HUES64 (cell line): Measurements from ENCODE around the gene PISD.
"Not testable (repeated sequence)": the region's sequence is repeated elsewhere in the genome, so short reads cannot be mapped to it uniquely, and the experiment has no call there.

Experiments
- H3K27ac ChIP-seq: 2 replicates; pipeline ENCODE4 v1.7.0; 2013; ENCODE audit warnings: low read depth, low read length, inconsistent platforms
- H3K27me3 ChIP-seq: 2 replicates; pipeline ENCODE4 v1.6.1; 2013; ENCODE audit warnings: mild to moderate bottlenecking, low read length; ENCODE audit not compliant: insufficient read depth
- H3K36me3 ChIP-seq: 2 replicates; pipeline ENCODE4 v1.6.1; 2013; ENCODE audit warnings: mild to moderate bottlenecking, low read length; ENCODE audit not compliant: insufficient read depth
- H3K4me1 ChIP-seq: 2 replicates; pipeline ENCODE4 v1.6.1; 2013; ENCODE audit warnings: mild to moderate bottlenecking, low read length, moderate library complexity; ENCODE audit not compliant: insufficient read depth
- H3K4me3 ChIP-seq: 2 replicates; pipeline ENCODE4 v1.5.1; 2013; ENCODE audit warnings: mild to moderate bottlenecking, low read length, moderate library complexity
- H3K9ac ChIP-seq: 2 replicates; pipeline ENCODE4 v1.6.1; 2013; ENCODE audit warnings: mild to moderate bottlenecking, low read depth, low read length
- H3K9me3 ChIP-seq: 2 replicates; pipeline ENCODE4 v1.6.1; 2013; ENCODE audit warnings: low read depth, low read length; ENCODE audit not compliant: insufficient read depth
- WGBS: fragments of 150-250, 120-280 bp; methylation state at CpG from one replicate; pipeline ENCODE4 v1.1.7; 2013; ENCODE audit warnings: missing lambda C conversion rate; 5-methylcytosine and 5-hydroxymethylcytosine counted together

PISD gene

GRCh38 chr22:31603574-31603973 is 58.4 kb downstream of the PISD start:
- Histone ChIP-seq H3K4me1 (no peaks in the 10 kb centered on the region), H3K9me3 (no peaks in the 10 kb centered on the region), H3K9ac (no peak overlapping the region), H3K27ac (no peak overlapping the region), H3K36me3 (0 out of 2 replicates have a peak, but pooled peaks cover 2% of the 10 kb centered on the region), H3K4me3 (no peak overlapping the region), H3K27me3 (no peaks in the 10 kb centered on the region)
- 92% methylated on average over 5 of the region's 5 CpGs for WGBS

- 93% methylated on average over 10 of the region's 10 CpGs for WGBS
- Histone ChIP-seq H3K9ac (no peak overlapping the region), H3K4me3 (no peak overlapping the region), H3K27ac (no peak overlapping the region), H3K9me3 (no peaks in the 10 kb centered on the region), H3K36me3 (0 out of 2 replicates have a peak, but pooled peaks cover 2% of the 10 kb centered on the region), H3K27me3 (no peaks in the 10 kb centered on the region), H3K4me1 (no peaks in the 10 kb centered on the region)
These were observed 58.9 kb downstream of the PISD start for GRCh38 chr22:31603081-31603525.

GRCh38 chr22:31602259-31602952 is 59.6 kb downstream of the PISD start:
- no peak overlapping the region for H3K27ac ChIP-seq
- no peak overlapping the region for H3K9ac ChIP-seq
- 0 out of 2 replicates have a peak, but pooled peaks cover 2% of the 10 kb centered on the region for H3K36me3 ChIP-seq
- no peaks in the 10 kb centered on the region for H3K4me1 ChIP-seq
- WGBS, result 86% methylated on average over 11 of the region's 11 CpGs
- no peaks in the 10 kb centered on the region for H3K27me3 ChIP-seq
- no peaks in the 10 kb centered on the region for H3K9me3 ChIP-seq
- no peak overlapping the region for H3K4me3 ChIP-seq

DNA sequence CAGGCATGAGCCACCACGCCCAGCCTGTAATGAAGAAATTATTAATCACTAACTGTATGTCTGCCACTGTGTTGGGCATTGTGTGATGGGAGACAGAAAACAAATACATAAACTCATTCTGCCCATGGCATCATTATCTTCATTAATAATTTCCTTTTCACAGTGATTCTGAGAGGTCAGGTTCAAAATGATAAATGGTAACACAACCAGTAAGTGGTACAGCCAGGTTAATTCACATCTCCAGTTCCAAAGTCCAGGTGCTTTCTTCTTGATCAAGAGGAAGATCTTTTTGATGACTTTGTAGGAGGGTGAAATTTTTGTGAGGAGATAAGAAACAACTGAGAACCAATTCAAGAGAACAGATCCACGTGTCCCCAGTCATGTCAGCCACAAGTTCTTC is 66.7 kb downstream of the PISD start:
- H3K27me3 ChIP-seq, result no peaks in the 10 kb centered on the region
- 87% methylated on average over 2 of the region's 2 CpGs for WGBS
- no peak overlapping the region for H3K27ac ChIP-seq
- no peaks in the 10 kb centered on the region for H3K9me3 ChIP-seq
- no peak overlapping the region for H3K4me3 ChIP-seq
- H3K36me3 ChIP-seq, result no peaks in the 10 kb centered on the region
- H3K4me1 ChIP-seq, result no peaks in the 10 kb centered on the region
- H3K9ac ChIP-seq, result no peak overlapping the region

DNA sequence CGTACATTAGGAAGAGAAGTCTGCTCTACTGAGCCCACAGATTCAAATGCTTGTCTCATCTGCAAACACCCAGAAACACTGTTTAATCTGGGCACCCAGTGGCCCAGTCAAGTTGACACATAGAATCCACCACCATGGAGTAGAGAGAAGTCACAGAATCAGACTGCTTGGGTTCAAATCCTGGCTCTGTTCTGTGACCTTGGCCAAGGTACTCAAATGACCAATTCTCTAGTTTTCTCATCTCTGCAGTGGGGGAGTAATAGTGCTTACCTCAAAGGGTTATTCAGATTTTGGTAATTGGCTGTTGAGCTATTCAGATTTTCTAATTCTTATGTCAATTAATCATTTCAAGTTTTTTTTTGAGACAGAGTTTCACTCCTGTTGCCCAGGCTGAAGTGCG is 71.9 kb downstream of the PISD start:
- H3K4me1 ChIP-seq, H3K4me3 ChIP-seq, H3K9me3 ChIP-seq, H3K27me3 ChIP-seq, H3K9ac ChIP-seq, H3K27ac ChIP-seq: not testable (repeated sequence)
- no CpG with 5 or more reads among the region's 2 CpGs for WGBS
- H3K36me3 ChIP-seq, result peaks cover 28% of the 10 kb centered on the region

DNA sequence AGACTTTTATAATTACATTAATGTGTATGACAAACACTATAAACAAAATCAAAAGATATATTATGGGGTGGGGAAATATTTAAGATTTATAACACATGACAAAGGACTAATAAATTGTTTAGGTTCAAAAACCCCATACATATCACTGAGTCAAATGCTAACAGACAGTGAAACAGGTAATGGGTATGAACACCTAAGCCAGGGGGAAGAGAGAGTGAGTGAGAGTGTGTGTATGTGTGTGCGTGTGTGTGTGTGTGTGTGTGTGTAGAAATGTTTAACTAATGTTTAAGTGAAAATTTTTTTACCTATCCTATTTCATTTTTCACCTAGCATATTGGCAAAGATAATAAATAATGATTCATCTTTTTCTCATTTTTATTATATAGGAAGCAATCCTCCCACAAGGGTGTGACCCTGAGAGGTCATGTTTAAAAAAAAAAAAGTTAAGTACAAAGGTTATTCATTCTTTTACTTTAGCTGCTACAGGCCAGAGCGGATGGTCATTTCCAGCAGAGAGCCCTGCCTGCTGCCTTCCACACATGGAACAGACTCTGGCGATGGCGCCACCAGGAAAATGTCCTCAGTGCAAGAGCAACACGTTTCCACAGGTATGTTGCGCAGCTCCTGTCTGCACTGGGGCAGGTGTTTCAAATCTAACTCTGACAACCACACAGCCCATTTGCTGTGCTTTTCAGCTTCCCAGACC is 72.9 kb downstream of the PISD start:
- H3K36me3 ChIP-seq, result peaks cover 30% of the 10 kb centered on the region
- no peak overlapping the region for H3K27ac ChIP-seq
- H3K27me3 ChIP-seq, result no peaks in the 10 kb centered on the region
- 96% methylated on average over 5 of the region's 6 CpGs for WGBS
- no peak overlapping the region for H3K9ac ChIP-seq
- no peaks in the 10 kb centered on the region for H3K9me3 ChIP-seq
- H3K4me1 ChIP-seq, result no peaks in the 10 kb centered on the region
- H3K4me3 ChIP-seq, result no peak overlapping the region

- Histone ChIP-seq H3K4me1 (no peaks in the 10 kb centered on the region), H3K9ac (no peak overlapping the region), H3K36me3 (peaks cover 35% of the 10 kb centered on the region), H3K9me3 (no peaks in the 10 kb centered on the region), H3K27me3 (no peaks in the 10 kb centered on the region), H3K4me3 (no peak overlapping the region), H3K27ac (no peak overlapping the region)
- 93% methylated on average over 7 of the region's 7 CpGs for WGBS
These were observed 75.7 kb downstream of the PISD start for GRCh38 chr22:31586137-31586920.

GRCh38 chr22:31585161-31585859 is 76.7 kb downstream of the PISD start:
- 88% methylated on average over 3 of the region's 3 CpGs for WGBS
- H3K27ac ChIP-seq, result no peak overlapping the region
- H3K9ac ChIP-seq, result no peak overlapping the region
- H3K4me1 ChIP-seq, result no peaks in the 10 kb centered on the region
- no peaks in the 10 kb centered on the region for H3K27me3 ChIP-seq
- no peaks in the 10 kb centered on the region for H3K9me3 ChIP-seq
- peaks cover 35% of the 10 kb centered on the region for H3K36me3 ChIP-seq
- H3K4me3 ChIP-seq, result no peak overlapping the region

GRCh38 chr22:31584804-31585160 is 77.2 kb downstream of the PISD start:
- WGBS, result 94% methylated on average over 5 of the region's 5 CpGs
- Histone ChIP-seq H3K9me3 (no peaks in the 10 kb centered on the region), H3K4me1 (no peaks in the 10 kb centered on the region)

DNA sequence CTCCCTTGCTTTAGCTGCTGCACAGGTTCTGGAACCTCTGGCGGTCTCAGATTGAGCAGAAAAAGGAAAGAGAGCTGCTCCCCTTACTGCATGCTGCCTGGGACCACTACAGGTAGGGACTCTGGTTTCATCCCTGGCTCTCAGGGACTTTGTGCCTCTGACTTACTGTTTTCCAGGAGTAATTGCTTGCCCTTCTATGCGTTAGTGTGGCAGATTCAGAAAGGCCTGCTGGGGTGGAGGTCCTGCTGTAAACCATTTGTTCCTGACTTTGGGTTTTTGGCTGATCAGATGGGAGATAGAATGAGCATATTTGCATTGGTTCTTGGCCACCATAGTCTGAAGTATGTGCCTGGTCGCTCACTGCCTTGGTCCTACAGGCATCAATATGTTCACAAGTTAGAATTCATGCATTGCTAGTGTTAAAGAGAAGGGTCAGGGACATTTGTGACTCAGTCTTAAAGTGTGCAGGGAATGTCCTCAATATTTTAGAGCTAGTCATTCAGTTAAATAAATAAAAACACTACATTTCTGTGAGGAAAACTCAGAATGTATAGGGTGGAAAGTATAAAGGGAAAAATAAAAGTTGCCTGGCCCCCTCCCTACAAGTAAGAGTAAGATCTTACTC is 78.0 kb downstream of the PISD start:
- WGBS, result 89% methylated on average over 3 of the region's 3 CpGs
- no peak overlapping the region for H3K27ac ChIP-seq
- peaks cover 32% of the 10 kb centered on the region for H3K36me3 ChIP-seq

More at GRCh38 chr22:31584804-31585160, 77.2 kb downstream of the PISD start:
- Histone ChIP-seq H3K27ac (no peak overlapping the region), H3K9ac (no peak overlapping the region), H3K27me3 (no peaks in the 10 kb centered on the region), H3K36me3 (peaks cover 35% of the 10 kb centered on the region), H3K4me3 (no peak overlapping the region)

More for the DNA sequence above, 78.0 kb downstream of the PISD start:
- H3K4me1 ChIP-seq, result no peaks in the 10 kb centered on the region
- no peak overlapping the region for H3K9ac ChIP-seq
- no peak overlapping the region for H3K4me3 ChIP-seq
- no peaks in the 10 kb centered on the region for H3K9me3 ChIP-seq
- no peaks in the 10 kb centered on the region for H3K27me3 ChIP-seq
